Subcutaneous adipose tissue (tissue), 4 donors: Measurements from ENCODE around the gene NCK2. TPM values are rescaled to one million over a fixed set of nuclear protein-coding genes. Genes with fewer than 3 reads are reported as not detected.

ENCODE experiments used
- CTCF ChIP-seq: fragments of 450-650 bp; IDR thresholded peaks from one replicate; pipeline ENCODE4 v1.5.1; 2016; ENCODE audit warnings: low read depth, mild to moderate bottlenecking, control low read depth, antibody characterized with exemption, moderate library complexity
- total RNA-seq, 4 donors: library from RNA; depleted of rRNA; stranded (reverse); fragments of >200 nt; gene quantifications; one replicate each; pipeline ENCODE4 v1.1.0, GENCODE V29; 2016

Gene NCK2
- total RNA-seq, 4 donors from 2014 or later = 24.3 to 35.2 (median 27.0) TPM

- no peak for TF ChIP-seq CTCF
Measured at GRCh38 chr2:105789745-105790460, 45.2 kb downstream of the NCK2 start.

- no peak for TF ChIP-seq CTCF
Measured at GRCh38 chr2:105790461-105791149, 45.9 kb downstream of the NCK2 start.

- TF ChIP-seq CTCF = no peak
Measured at GRCh38 chr2:105791229-105791628, 46.5 kb downstream of the NCK2 start.

GRCh38 chr2:105792561-105792960 lies 47.8 kb downstream of the NCK2 start:
- no peak for TF ChIP-seq CTCF

GRCh38 chr2:105793196-105793975 lies 48.7 kb downstream of the NCK2 start:
- no peak for TF ChIP-seq CTCF

- TF ChIP-seq CTCF = no peak
Measured at GRCh38 chr2:105794926-105795574, 50.3 kb downstream of the NCK2 start.
